ENCODE data around the gene LGALS9.
A peak's percentile ranks its signal among the peaks of the same experiment; 100 is the strongest.

The LGALS9 gene

GRCh38 chr17:27603421-27603770, 27.6 kb upstream of the LGALS9 start:
- no peak for DNase-seq (ENCODE audit: low read depth)

GRCh38 chr17:27603880-27604794, 26.9 kb upstream of the LGALS9 start:
- DNase-seq (ENCODE audit: low read depth) = no peak

GRCh38 chr17:27605409-27605808, 25.6 kb upstream of the LGALS9 start:
- DNase-seq (ENCODE audit: low read depth) = no peak

- no peak for DNase-seq (ENCODE audit: low read depth)
These were observed 23.4 kb upstream of the LGALS9 start for GRCh38 chr17:27607521-27608091.

- no peak for DNase-seq (ENCODE audit: low read depth)
These were observed 22.4 kb upstream of the LGALS9 start for GRCh38 chr17:27608328-27609230.

GRCh38 chr17:27609611-27610303, 21.2 kb upstream of the LGALS9 start:
- peak; percentile 18 for DNase-seq (ENCODE audit: low read depth)

GRCh38 chr17:27610304-27610677, 20.7 kb upstream of the LGALS9 start:
- DNase-seq (ENCODE audit: low read depth) = no peak

GRCh38 chr17:27612160-27612770, 18.7 kb upstream of the LGALS9 start:
- DNase-seq (ENCODE audit: low read depth) = no peak

- no peak for DNase-seq (ENCODE audit: low read depth)
These were observed 17.6 kb upstream of the LGALS9 start for GRCh38 chr17:27613433-27613832.

GRCh38 chr17:27615121-27615520, 15.9 kb upstream of the LGALS9 start:
- DNase-seq (ENCODE audit: low read depth) = no peak

- DNase-seq (ENCODE audit: low read depth) = no peak
These were observed 14.6 kb upstream of the LGALS9 start for GRCh38 chr17:27616414-27616813.

- DNase-seq (ENCODE audit: low read depth) = no peak
These were observed 12.6 kb upstream of the LGALS9 start for GRCh38 chr17:27618417-27618816.

- no peak for DNase-seq (ENCODE audit: low read depth)
These were observed 10.3 kb upstream of the LGALS9 start for GRCh38 chr17:27620721-27621120.

GRCh38 chr17:27621536-27621935, 9.5 kb upstream of the LGALS9 start:
- DNase-seq (ENCODE audit: low read depth) = no peak

GRCh38 chr17:27621942-27622559, 8.9 kb upstream of the LGALS9 start:
- no peak for DNase-seq (ENCODE audit: low read depth)

- no peak for DNase-seq (ENCODE audit: low read depth)
These were observed 8.0 kb upstream of the LGALS9 start for GRCh38 chr17:27622986-27623385.

GRCh38 chr17:27623614-27624013, 7.4 kb upstream of the LGALS9 start:
- DNase-seq (ENCODE audit: low read depth) = no peak

GRCh38 chr17:27624539-27624938, 6.4 kb upstream of the LGALS9 start:
- DNase-seq (ENCODE audit: low read depth) = no peak

- no peak for DNase-seq (ENCODE audit: low read depth)
These were observed 5.1 kb upstream of the LGALS9 start for GRCh38 chr17:27625856-27626255.

- DNase-seq (ENCODE audit: low read depth) = no peak
These were observed 3.5 kb upstream of the LGALS9 start for GRCh38 chr17:27627514-27627913.

- DNase-seq (ENCODE audit: low read depth) = no peak
These were observed 2.6 kb upstream of the LGALS9 start for GRCh38 chr17:27628376-27628775.

All from fibroblast of the conjunctiva (primary cell).